HEK293T (cell line): ENCODE measurements around the gene ARHGAP10.

Experiments
- BHLHE40 ChIP-seq: fragments of 450-650 bp; IDR thresholded peaks from 2 replicates; pipeline ENCODE4 v1.6.1; 2016; ENCODE audit warnings: mild to moderate bottlenecking, moderate library complexity, borderline replicate concordance
- FOXK2 ChIP-seq: fragments of 450-650 bp; IDR thresholded peaks from 2 replicates; pipeline ENCODE4 v1.6.1; 2016; ENCODE audit warnings: mild to moderate bottlenecking
- FOXM1 ChIP-seq: fragments of 450-650 bp; IDR thresholded peaks from 2 replicates; pipeline ENCODE4 v1.6.1; 2017; ENCODE audit warnings: mild to moderate bottlenecking, borderline replicate concordance
- HDGF ChIP-seq: fragments of 450-650 bp; IDR thresholded peaks from 2 replicates; pipeline ENCODE4 v1.6.1; 2017; ENCODE audit warnings: antibody characterized with exemption, borderline replicate concordance

GRCh38 chr4:148120216-148120615 is 388.3 kb downstream of the ARHGAP10 start:
- TF ChIP-seq BHLHE40 (no peak), FOXM1 (no peak), FOXK2 (no peak), HDGF (no peak)
